Breast epithelium (tissue), 4 donors: ENCODE measurements around the gene SLC35F3. TPM values are rescaled to one million over a fixed set of nuclear protein-coding genes. Genes with fewer than 3 reads are reported as not detected.

ENCODE experiments used
- DNase-seq, 2 donors: peaks; one replicate each; pipeline ENCODE4 v3.0.0-alpha.2; 2019; ENCODE audit warnings: low spot score in 2 of 2
- H3K27ac ChIP-seq, 2 donors: fragments of 200-600 bp; sonication (generic) in 1 of 2; one replicate each; pipeline ENCODE4 v1.5.1; 2016 to 2019; ENCODE audit warnings: mild to moderate bottlenecking in 1 of 2
- H3K27me3 ChIP-seq, 2 donors: fragments of 200-600 bp; sonication (generic) in 1 of 2; one replicate each; pipeline versions ENCODE4 v1.5.1 to v1.6.0; 2017 to 2019; ENCODE audit warnings: control low read depth in 1 of 2, mild to moderate bottlenecking in 1 of 2
- H3K36me3 ChIP-seq: fragments of 200-600 bp; one replicate; pipeline ENCODE4 v1.5.1; 2019
- H3K4me1 ChIP-seq, 2 donors: fragments of 200-600 bp; sonication (generic); one replicate each; pipeline ENCODE4 v1.5.1; 2016 to 2019; ENCODE audit warnings: control low read depth in 1 of 2
- H3K4me3 ChIP-seq, 3 donors: fragments of 200-600 bp; sonication (generic); 1 replicate in 2 of 3; 2 replicates in 1 of 3; pipeline ENCODE4 v1.5.1; 2016 to 2019; ENCODE audit warnings: mild to moderate bottlenecking in 3 of 3, moderate library complexity in 2 of 3
- H3K9me3 ChIP-seq, 2 donors: fragments of 200-600 bp; sonication (generic) in 1 of 2; one replicate each; pipeline ENCODE4 v1.5.1; 2016 to 2019; ENCODE audit warnings: control low read depth in 1 of 2
- POLR2A ChIP-seq: fragments of 450-650 bp; IDR thresholded peaks from one replicate; pipeline ENCODE4 v1.6.1; 2016; ENCODE audit warnings: antibody characterized with exemption, mild to moderate bottlenecking, moderate library complexity
- POLR2AphosphoS5 ChIP-seq, 3 donors: sonication (generic); formaldehyde crosslinking; IDR thresholded peaks; one replicate each; pipeline ENCODE4 v1.6.1; 2017; ENCODE audit warnings: antibody characterized with exemption in 3 of 3
- intact Hi-C: fragments of 100-400 bp; cut with DNase I; formaldehyde crosslinking; loops from one replicate; pipeline ENCODE4 v1.15.1; 2023; ENCODE audit warnings: low total_unique reads
- total RNA-seq, 3 donors: library from RNA; depleted of rRNA; stranded (reverse); fragments of >200 nt; gene quantifications; one replicate each; pipeline ENCODE4 v1.1.0, GENCODE V29; 2016
- TF ChIP-seq, protein P1 (sequence below), 3 donors: fragments of 450-650 bp; IDR thresholded peaks; one replicate each; pipeline ENCODE4 v1.5.1; 2016 to 2017; ENCODE audit warnings: antibody characterized with exemption in 3 of 3, mild to moderate bottlenecking in 3 of 3, moderate library complexity in 3 of 3

Gene SLC35F3
- 10 to 100 TPM in 1 of 3 donors, 1 to 10 TPM in 1, not detected in 1; 8.8 to 13.0 TPM for total RNA-seq

GRCh38 chr1:233904633-233905415 lies at the start of gene SLC35F3:
SLC35F3 (plus strand) TSS chr1:233904676.
- Histone ChIP-seq H3K4me3 (peak within 1 kb of the TSS in 2 of 3 donors; percentile 49 to 65), H3K4me1 (no peaks in the 10 kb centered on the region), H3K9me3 (no peaks in the 10 kb centered on the region), H3K27ac (no peak within 1 kb of the TSS), H3K27me3 (peaks cover 5 to 14% of the 10 kb centered on the region in 2 donors), H3K36me3 (no peaks in the 10 kb centered on the region)
- TF ChIP-seq, protein P1, sequence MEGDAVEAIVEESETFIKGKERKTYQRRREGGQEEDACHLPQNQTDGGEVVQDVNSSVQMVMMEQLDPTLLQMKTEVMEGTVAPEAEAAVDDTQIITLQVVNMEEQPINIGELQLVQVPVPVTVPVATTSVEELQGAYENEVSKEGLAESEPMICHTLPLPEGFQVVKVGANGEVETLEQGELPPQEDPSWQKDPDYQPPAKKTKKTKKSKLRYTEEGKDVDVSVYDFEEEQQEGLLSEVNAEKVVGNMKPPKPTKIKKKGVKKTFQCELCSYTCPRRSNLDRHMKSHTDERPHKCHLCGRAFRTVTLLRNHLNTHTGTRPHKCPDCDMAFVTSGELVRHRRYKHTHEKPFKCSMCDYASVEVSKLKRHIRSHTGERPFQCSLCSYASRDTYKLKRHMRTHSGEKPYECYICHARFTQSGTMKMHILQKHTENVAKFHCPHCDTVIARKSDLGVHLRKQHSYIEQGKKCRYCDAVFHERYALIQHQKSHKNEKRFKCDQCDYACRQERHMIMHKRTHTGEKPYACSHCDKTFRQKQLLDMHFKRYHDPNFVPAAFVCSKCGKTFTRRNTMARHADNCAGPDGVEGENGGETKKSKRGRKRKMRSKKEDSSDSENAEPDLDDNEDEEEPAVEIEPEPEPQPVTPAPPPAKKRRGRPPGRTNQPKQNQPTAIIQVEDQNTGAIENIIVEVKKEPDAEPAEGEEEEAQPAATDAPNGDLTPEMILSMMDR (IDR thresholded peaks at IDR 0.05) = no peak
- TF ChIP-seq POLR2AphosphoS5 (IDR thresholded peaks at IDR 0.05) = no peak
- no peak for TF ChIP-seq POLR2A
- intact Hi-C loops = loop anchor here (5.0 kb wide), 1 partner anchor 1153 kb away; no protein-coding TSS in a partner anchor
- no peak for DNase-seq

- no peak overlapping the region for H3K27ac ChIP-seq
- no peaks in the 10 kb centered on the region for H3K36me3 ChIP-seq
- TF ChIP-seq POLR2A (no peak), POLR2AphosphoS5 (IDR thresholded peaks at IDR 0.05) (peak in 1 of 3 donors; percentile 23)
- no peaks in the 10 kb centered on the region for H3K9me3 ChIP-seq
- DNase-seq = peak in 1 of 2 donors; percentile 24
- H3K4me3 ChIP-seq = no peak overlapping the region
- no peaks in the 10 kb centered on the region for H3K27me3 ChIP-seq
- intact Hi-C loops = no loop called here
- H3K4me1 ChIP-seq = no peaks in the 10 kb centered on the region
These were observed 45.0 kb upstream of the SLC35F3 start for GRCh38 chr1:233859446-233859845.

DNA sequence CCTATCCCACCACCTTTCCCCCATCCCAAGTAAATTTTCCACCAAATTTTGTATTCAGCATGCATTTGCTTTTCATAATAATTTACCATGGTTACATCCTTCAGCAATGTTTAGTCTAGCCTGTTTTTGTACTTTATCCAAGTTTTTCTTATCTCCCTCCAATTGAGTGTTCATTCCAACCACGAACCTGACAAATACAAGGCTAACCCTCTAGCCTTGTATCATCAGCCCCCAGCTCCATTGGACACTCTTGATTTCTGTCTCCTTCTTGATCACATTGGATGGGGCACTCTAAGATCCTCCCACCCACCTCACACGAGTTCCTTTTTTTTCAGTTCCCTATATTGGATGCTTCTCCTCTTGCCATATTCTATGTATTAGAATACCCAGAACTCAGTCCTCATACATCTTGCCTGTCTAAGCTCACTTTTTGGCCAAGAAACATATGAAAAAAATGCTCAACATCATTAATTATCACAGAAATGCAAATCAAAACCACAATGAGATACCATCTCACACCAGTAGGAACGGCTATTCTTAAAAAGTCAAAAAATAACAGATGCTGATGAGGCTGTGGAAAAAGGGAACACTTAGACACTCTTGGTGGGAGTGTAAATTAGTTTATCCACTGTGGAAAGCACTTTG lies 40.5 kb upstream of the SLC35F3 start:
- no peak overlapping the region for H3K4me3 ChIP-seq
- no peaks in the 10 kb centered on the region for H3K4me1 ChIP-seq
- no peaks in the 10 kb centered on the region for H3K27me3 ChIP-seq
- no peak for DNase-seq
- H3K9me3 ChIP-seq = peaks cover 0 to 18% of the 10 kb centered on the region in 2 donors
- no peak overlapping the region for H3K27ac ChIP-seq
- intact Hi-C loops = no loop called here
- TF ChIP-seq, protein P1 (IDR thresholded peaks at IDR 0.05) = no peak
- TF ChIP-seq POLR2A = no peak
- no peak for TF ChIP-seq POLR2AphosphoS5 (IDR thresholded peaks at IDR 0.05)
- no peaks in the 10 kb centered on the region for H3K36me3 ChIP-seq

- no peak overlapping the region for H3K4me3 ChIP-seq
- TF ChIP-seq, protein P1 (IDR thresholded peaks at IDR 0.05) = no peak
- no peak for TF ChIP-seq POLR2AphosphoS5 (IDR thresholded peaks at IDR 0.05)
- TF ChIP-seq POLR2A = no peak
- no peak for DNase-seq
- no peaks in the 10 kb centered on the region for H3K27me3 ChIP-seq
- intact Hi-C loops = no loop called here
- no peaks in the 10 kb centered on the region for H3K4me1 ChIP-seq
- H3K27ac ChIP-seq = no peak overlapping the region
- no peaks in the 10 kb centered on the region for H3K36me3 ChIP-seq
- peaks cover 0 to 18% of the 10 kb centered on the region in 2 donors for H3K9me3 ChIP-seq
These were observed 39.9 kb upstream of the SLC35F3 start for GRCh38 chr1:233864578-233864977.

DNA sequence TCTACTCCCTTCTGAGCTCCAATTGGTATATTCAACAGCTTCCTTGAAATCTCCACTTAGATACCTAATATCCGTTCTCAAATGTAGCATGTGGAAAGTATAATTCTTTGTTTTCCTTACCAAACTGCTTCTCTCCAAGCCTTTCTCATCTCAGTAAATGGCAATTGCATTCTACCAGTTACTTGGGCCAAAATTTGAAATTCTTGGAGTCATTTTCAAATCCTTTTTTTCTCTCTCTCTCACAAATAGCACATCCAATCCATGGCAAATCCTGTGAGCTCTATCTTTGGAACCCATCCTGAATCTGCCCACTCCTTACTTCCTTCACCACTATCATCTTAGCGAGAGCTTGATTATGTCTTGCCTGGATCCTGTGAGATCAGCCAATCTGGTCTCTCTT lies 39.3 kb upstream of the SLC35F3 start:
- H3K36me3 ChIP-seq = no peaks in the 10 kb centered on the region
- TF ChIP-seq, protein P1 (IDR thresholded peaks at IDR 0.05) = no peak
- H3K4me3 ChIP-seq = no peak overlapping the region
- DNase-seq = no peak
- H3K4me1 ChIP-seq = no peaks in the 10 kb centered on the region
- H3K27ac ChIP-seq = no peak overlapping the region
- intact Hi-C loops = no loop called here
- peaks cover 0 to 18% of the 10 kb centered on the region in 2 donors for H3K9me3 ChIP-seq
- no peaks in the 10 kb centered on the region for H3K27me3 ChIP-seq
